NCI-H345 (cell line): ENCODE data around the gene TUBGCP2.
A peak's percentile ranks its signal among the peaks of the same experiment; 100 is the strongest.
"Not testable (repeated sequence)": the region's sequence is repeated elsewhere in the genome, so short reads cannot be mapped to it uniquely, and the experiment has no call there.

Experiments used
- DNase-seq: peaks from one replicate; lab custom pipeline; 2025; lab: John Stamatoyannopoulos, UW

Gene TUBGCP2

GRCh38 chr10:133277993-133278576, 30.6 kb downstream of the TUBGCP2 start:
- DNase-seq: no peak

- DNase-seq: no peak
Observed at GRCh38 chr10:133277277-133277992, 31.2 kb downstream of the TUBGCP2 start.

GRCh38 chr10:133276435-133277201, 32.1 kb downstream of the TUBGCP2 start, which contains the start of gene ADAM8:
Gene ADAM8 (minus strand): TSS chr10:133276868. CDS start chr10:133276817, 51 bp downstream.
- peak; percentile 9 for DNase-seq

GRCh38 chr10:133276100-133276434, 32.6 kb downstream of the TUBGCP2 start:
- DNase-seq: no peak

- DNase-seq: no peak
Observed at GRCh38 chr10:133275684-133276092, 33.0 kb downstream of the TUBGCP2 start.

- no peak for DNase-seq
Observed at GRCh38 chr10:133274751-133275683, 33.7 kb downstream of the TUBGCP2 start.

- DNase-seq: no peak
Observed at GRCh38 chr10:133273534-133274143, 35.0 kb downstream of the TUBGCP2 start.

GRCh38 chr10:133272964-133273420, 35.7 kb downstream of the TUBGCP2 start:
- DNase-seq: no peak

- no peak for DNase-seq
Observed at GRCh38 chr10:133272301-133272963, 36.2 kb downstream of the TUBGCP2 start.

- DNase-seq: no peak
Observed at GRCh38 chr10:133271521-133272300, 37.0 kb downstream of the TUBGCP2 start.

GRCh38 chr10:133270773-133271297, 37.8 kb downstream of the TUBGCP2 start:
- no peak for DNase-seq

GRCh38 chr10:133270204-133270603, 38.5 kb downstream of the TUBGCP2 start:
- no peak for DNase-seq

GRCh38 chr10:133269367-133269766, 39.3 kb downstream of the TUBGCP2 start:
- DNase-seq: no peak

GRCh38 chr10:133268532-133268931, 40.1 kb downstream of the TUBGCP2 start:
- DNase-seq: no peak

GRCh38 chr10:133267829-133268228, 40.8 kb downstream of the TUBGCP2 start:
- no peak for DNase-seq

GRCh38 chr10:133267293-133267692, 41.4 kb downstream of the TUBGCP2 start:
- no peak for DNase-seq

GRCh38 chr10:133266056-133266795, 42.4 kb downstream of the TUBGCP2 start:
- no peak for DNase-seq

- DNase-seq: not testable (repeated sequence)
Observed at GRCh38 chr10:133265052-133265451, 43.6 kb downstream of the TUBGCP2 start.

- DNase-seq: no peak
Observed at GRCh38 chr10:133264461-133264860, 44.2 kb downstream of the TUBGCP2 start.
